HUES64 (cell line): ENCODE results near the gene TTK.
"Not testable (repeated sequence)": the region's sequence is repeated elsewhere in the genome, so short reads cannot be mapped to it uniquely, and the experiment has no call there.

Experiments used
- H3K27ac ChIP-seq: 2 replicates; pipeline ENCODE4 v1.7.0; 2013; ENCODE audit warnings: low read depth, low read length, inconsistent platforms
- H3K27me3 ChIP-seq: 2 replicates; pipeline ENCODE4 v1.6.1; 2013; ENCODE audit warnings: mild to moderate bottlenecking, low read length; ENCODE audit not compliant: insufficient read depth
- H3K36me3 ChIP-seq: 2 replicates; pipeline ENCODE4 v1.6.1; 2013; ENCODE audit warnings: mild to moderate bottlenecking, low read length; ENCODE audit not compliant: insufficient read depth
- H3K4me1 ChIP-seq: 2 replicates; pipeline ENCODE4 v1.6.1; 2013; ENCODE audit warnings: mild to moderate bottlenecking, low read length, moderate library complexity; ENCODE audit not compliant: insufficient read depth
- H3K4me3 ChIP-seq: 2 replicates; pipeline ENCODE4 v1.5.1; 2013; ENCODE audit warnings: mild to moderate bottlenecking, low read length, moderate library complexity
- H3K9ac ChIP-seq: 2 replicates; pipeline ENCODE4 v1.6.1; 2013; ENCODE audit warnings: mild to moderate bottlenecking, low read depth, low read length
- H3K9me3 ChIP-seq: 2 replicates; pipeline ENCODE4 v1.6.1; 2013; ENCODE audit warnings: low read depth, low read length; ENCODE audit not compliant: insufficient read depth
- WGBS: fragments of 150-250, 120-280 bp; methylation state at CpG from one replicate; pipeline ENCODE4 v1.1.7; 2013; ENCODE audit warnings: missing lambda C conversion rate; 5-methylcytosine and 5-hydroxymethylcytosine counted together

The TTK gene

DNA sequence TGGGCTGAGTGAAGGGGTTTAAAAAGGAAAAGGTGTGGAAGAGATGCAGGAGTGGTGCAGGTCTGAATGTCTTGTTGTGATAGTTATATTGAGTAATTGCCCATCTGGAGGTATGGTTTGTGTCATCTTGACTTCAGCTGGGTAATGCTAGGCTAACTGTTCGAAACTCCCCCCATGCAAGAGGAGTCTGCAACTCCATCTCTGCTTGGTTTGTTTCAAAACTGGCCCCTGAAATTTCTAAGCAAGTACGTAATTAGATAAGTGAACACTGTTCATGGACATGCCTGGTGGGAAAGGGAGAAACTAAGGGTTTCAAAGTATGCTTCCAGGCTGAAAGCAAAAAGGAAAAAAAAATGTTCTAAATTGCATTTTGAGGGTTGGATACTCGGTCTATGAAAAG is 17.1 kb downstream of the TTK start:
- Histone ChIP-seq H3K36me3 (peaks cover 92% of the 10 kb centered on the region), H3K27ac (no peak overlapping the region), H3K4me3 (no peak overlapping the region), H3K9me3 (no peaks in the 10 kb centered on the region), H3K9ac (no peak overlapping the region), H3K4me1 (no peaks in the 10 kb centered on the region), H3K27me3 (no peaks in the 10 kb centered on the region)
- WGBS = 97% methylated on average over 3 of the region's 3 CpGs

- H3K27me3 ChIP-seq = no peaks in the 10 kb centered on the region
- no peaks in the 10 kb centered on the region for H3K9me3 ChIP-seq
- no peak overlapping the region for H3K9ac ChIP-seq
- 92% methylated on average over 4 of the region's 4 CpGs for WGBS
- peaks cover 92% of the 10 kb centered on the region for H3K36me3 ChIP-seq
- no peaks in the 10 kb centered on the region for H3K4me1 ChIP-seq
- H3K4me3 ChIP-seq = no peak overlapping the region
- H3K27ac ChIP-seq = no peak overlapping the region
These were observed 18.4 kb downstream of the TTK start for GRCh38 chr6:80022803-80023202.

DNA sequence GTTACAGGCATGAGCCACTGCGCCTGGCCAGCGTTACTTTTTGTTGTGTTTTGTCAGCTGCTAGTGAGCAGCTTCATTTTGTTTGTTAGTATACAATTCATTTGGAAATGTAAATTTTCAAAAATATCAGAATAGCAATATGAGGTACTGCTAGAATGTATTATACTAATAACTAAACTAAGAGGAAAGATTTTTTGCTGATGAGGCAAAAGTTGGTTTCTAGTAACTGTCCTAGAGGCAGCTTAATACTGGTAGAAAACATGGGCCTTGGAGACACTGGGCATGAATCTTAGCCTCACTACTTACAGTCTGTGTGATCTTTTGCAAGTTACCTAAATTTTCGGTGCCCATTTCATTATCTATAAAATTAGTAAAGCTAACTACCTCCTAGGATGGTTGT is 24.1 kb downstream of the TTK start:
- no peak overlapping the region for H3K9ac ChIP-seq
- no peak overlapping the region for H3K4me3 ChIP-seq
- H3K9me3 ChIP-seq = no peaks in the 10 kb centered on the region
- H3K27me3 ChIP-seq = no peaks in the 10 kb centered on the region
- WGBS = 75% methylated on average over 2 of the region's 3 CpGs
- peaks cover 100% of the 10 kb centered on the region for H3K36me3 ChIP-seq
- H3K4me1 ChIP-seq = no peaks in the 10 kb centered on the region
- no peak overlapping the region for H3K27ac ChIP-seq

DNA sequence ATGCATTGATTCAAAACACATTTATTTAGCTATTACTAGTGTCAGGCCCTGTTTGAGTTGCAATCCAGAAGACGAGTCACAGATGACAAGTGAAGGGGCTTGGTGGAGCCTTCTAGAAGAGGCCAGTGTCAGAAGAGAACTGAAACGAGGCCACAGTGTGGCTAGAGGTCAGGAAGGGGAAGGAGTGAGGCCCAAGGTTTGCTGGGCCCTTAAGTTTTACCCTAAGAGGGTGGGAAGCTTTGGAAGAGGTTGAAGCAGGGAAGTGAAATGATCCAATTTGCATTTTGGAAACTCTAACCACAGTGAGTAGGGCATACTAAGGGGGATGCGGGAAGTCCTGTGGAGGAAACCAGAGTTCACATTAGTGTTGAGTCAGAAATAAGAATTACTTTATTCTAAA is 25.0 kb downstream of the TTK start:
- Histone ChIP-seq H3K27ac (no peak overlapping the region), H3K4me1 (no peaks in the 10 kb centered on the region), H3K4me3 (no peak overlapping the region), H3K9ac (no peak overlapping the region), H3K9me3 (no peaks in the 10 kb centered on the region), H3K27me3 (no peaks in the 10 kb centered on the region), H3K36me3 (peaks cover 100% of the 10 kb centered on the region)
- 96% methylated on average over 3 of the region's 3 CpGs for WGBS

GRCh38 chr6:80048220-80048619 is 43.8 kb downstream of the TTK start:
- not testable (repeated sequence) for H3K4me1 ChIP-seq, H3K9me3 ChIP-seq, H3K27ac ChIP-seq, H3K4me3 ChIP-seq, H3K9ac ChIP-seq, H3K27me3 ChIP-seq
- peaks cover 30% of the 10 kb centered on the region for H3K36me3 ChIP-seq
- 100% methylated on average over 3 of the region's 3 CpGs for WGBS

DNA sequence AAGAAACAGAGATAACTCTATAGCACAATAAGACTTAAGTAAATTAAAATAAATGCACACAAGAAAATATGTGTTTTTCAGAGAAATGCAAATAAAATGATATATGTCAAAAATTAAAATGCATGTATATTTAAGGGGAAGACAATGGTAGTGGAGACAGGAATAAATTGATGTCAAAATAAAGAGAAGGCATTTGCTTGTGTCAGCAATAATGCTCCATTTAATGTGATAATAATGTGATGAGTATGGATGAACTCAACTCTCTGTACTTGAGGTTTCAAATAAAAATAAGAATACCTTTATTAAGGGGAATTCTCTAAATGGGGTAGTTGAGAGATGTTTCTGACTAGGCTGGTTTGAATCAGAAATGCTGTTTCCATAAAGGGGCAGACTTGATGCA is 56.3 kb downstream of the TTK start:
- Histone ChIP-seq H3K27ac (no peak overlapping the region), H3K9ac (no peak overlapping the region), H3K27me3 (no peaks in the 10 kb centered on the region), H3K36me3 (0 out of 2 replicates have a peak, but pooled peaks cover 2% of the 10 kb centered on the region), H3K9me3 (no peaks in the 10 kb centered on the region), H3K4me3 (no peak overlapping the region), H3K4me1 (no peaks in the 10 kb centered on the region)

DNA sequence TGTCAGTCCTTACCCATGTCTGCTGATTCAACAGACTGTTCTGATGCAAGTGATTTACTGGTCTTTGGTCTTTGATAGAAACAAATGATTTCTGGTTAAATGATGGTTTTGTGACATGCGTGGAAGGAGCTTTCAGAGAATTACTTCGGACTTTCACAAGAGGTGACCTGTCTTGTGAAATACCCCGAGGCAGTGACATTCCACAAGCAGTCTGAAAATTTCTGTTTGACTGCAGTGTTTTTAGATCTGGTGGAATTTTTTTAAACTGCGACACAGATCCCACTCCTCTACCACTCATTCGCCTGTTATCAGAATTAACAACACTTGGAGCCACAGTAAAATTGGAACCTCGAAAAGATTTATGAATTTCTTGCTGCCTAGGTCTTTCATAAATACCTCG is 63.7 kb downstream of the TTK start:
- not testable (repeated sequence) for H3K27me3 ChIP-seq, H3K4me1 ChIP-seq, H3K27ac ChIP-seq, H3K9me3 ChIP-seq, H3K4me3 ChIP-seq, H3K9ac ChIP-seq, H3K36me3 ChIP-seq
- WGBS = 83% methylated on average over 2 of the region's 7 CpGs

GRCh38 chr6:80070431-80070830 is 66.0 kb downstream of the TTK start:
- H3K4me1 ChIP-seq, H3K27me3 ChIP-seq, H3K27ac ChIP-seq: not testable (repeated sequence)

DNA sequence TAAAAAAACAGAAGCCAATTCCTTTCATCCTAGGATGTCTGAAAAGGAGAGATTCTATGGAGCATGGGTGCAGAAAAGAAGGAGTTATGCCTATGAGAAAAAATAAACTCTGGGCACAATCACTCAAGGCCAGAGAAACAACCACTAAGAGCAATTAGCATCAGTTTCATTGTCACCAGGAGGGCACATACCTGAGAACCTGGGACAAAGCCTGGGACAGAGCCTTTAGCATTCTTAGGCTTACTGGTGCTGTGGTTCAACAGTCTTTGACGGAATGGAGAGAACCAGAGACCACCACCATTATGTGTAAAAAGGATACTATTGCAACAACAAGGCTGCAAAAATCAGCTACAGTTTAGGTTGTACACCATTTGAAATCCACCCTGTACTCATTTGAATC is 72.6 kb downstream of the TTK start:
- WGBS = 67% methylated on average over 1 of the region's 1 CpG
- no peaks in the 10 kb centered on the region for H3K27me3 ChIP-seq
- peaks cover 8% of the 10 kb centered on the region for H3K4me1 ChIP-seq
- no peaks in the 10 kb centered on the region for H3K9me3 ChIP-seq
- no peaks in the 10 kb centered on the region for H3K36me3 ChIP-seq
- no peak overlapping the region for H3K4me3 ChIP-seq
- H3K27ac ChIP-seq = no peak overlapping the region
- no peak overlapping the region for H3K9ac ChIP-seq

More at GRCh38 chr6:80070431-80070830, 66.0 kb downstream of the TTK start:
- not testable (repeated sequence) for H3K9me3 ChIP-seq, H3K4me3 ChIP-seq, H3K36me3 ChIP-seq, H3K9ac ChIP-seq
- 96% methylated on average over 19 of the region's 19 CpGs for WGBS

DNA sequence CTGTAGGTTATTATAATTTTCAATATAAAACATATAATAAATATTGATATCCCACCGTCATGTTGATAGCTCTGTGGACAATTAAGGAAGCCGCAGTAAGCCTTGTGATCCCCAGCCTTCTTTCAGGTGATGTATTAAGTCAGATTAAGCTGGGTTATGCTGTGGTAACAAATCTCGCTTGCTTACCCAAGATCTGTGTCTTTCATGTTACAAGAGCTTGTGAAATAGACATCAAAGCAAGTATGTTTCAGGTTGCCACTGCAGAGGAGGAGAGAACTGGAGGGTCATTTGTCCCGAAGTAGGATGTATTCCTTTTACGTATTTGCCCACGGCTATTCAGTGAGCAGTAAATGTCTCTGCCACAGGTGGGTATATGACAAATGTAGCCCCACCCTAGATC is 84.2 kb downstream of the TTK start:
- Histone ChIP-seq H3K9me3 (no peaks in the 10 kb centered on the region), H3K4me3 (no peak overlapping the region), H3K36me3 (no peaks in the 10 kb centered on the region), H3K4me1 (no peaks in the 10 kb centered on the region), H3K9ac (no peak overlapping the region), H3K27me3 (no peaks in the 10 kb centered on the region), H3K27ac (no peak overlapping the region)
- 96% methylated on average over 6 of the region's 6 CpGs for WGBS

- no peaks in the 10 kb centered on the region for H3K27me3 ChIP-seq
- no peaks in the 10 kb centered on the region for H3K9me3 ChIP-seq
- no peak overlapping the region for H3K27ac ChIP-seq
- H3K4me1 ChIP-seq = no peaks in the 10 kb centered on the region
- no peak overlapping the region for H3K4me3 ChIP-seq
- H3K9ac ChIP-seq = no peak overlapping the region
- H3K36me3 ChIP-seq = no peaks in the 10 kb centered on the region
These were observed 87.1 kb downstream of the TTK start for GRCh38 chr6:80091506-80091905.
